ENCODE results near the gene POP4. TPM values are rescaled to one million over a fixed set of nuclear protein-coding genes. Genes with fewer than 3 reads are reported as not detected.

The POP4 gene
- total and polyA plus RNA-seq, 2 donors (not counting 3 experiments of a cell fraction or from before 2014, with no cell fraction given), result 56.2 to 64.4 TPM

GRCh38 chr19:29587518-29587986 lies 18.5 kb upstream of the POP4 start:
- DNase-seq (ENCODE audit: low read depth, low spot score) (no peak), FAIRE-seq (no peak)
- dilution Hi-C loops (cut with MboI; ENCODE audit: extremely low pct_ligation_motif_present, low sequenced_read_pairs) (no loop called here), intact Hi-C loops (cut with micrococcal nuclease) (no loop called here)
- Histone ChIP-seq H3K36me3 (ENCODE audit: control insufficient read depth in 2 of 2, extremely low read depth in 1 of 2, insufficient read depth in 2 of 2, low read length in 2 of 2) (no peaks in the 10 kb centered on the region), H3K9me1 (replicated peaks; ENCODE audit: control insufficient read depth, extremely low read depth, insufficient read depth, low read length) (no peaks in the 10 kb centered on the region), H3K9ac (replicated peaks; ENCODE audit: extremely low read depth, insufficient read depth, low read length) (no peak overlapping the region), H3K4me1 (ENCODE audit: control insufficient read depth, extremely low read depth, insufficient read depth, low read length) (no peaks in the 10 kb centered on the region), H3K27me3 (ENCODE audit: control insufficient read depth in 2 of 2, insufficient read depth in 2 of 2, low read length in 2 of 2) (no peaks in the 10 kb centered on the region), H3K79me2 (ENCODE audit: control insufficient read depth, insufficient read depth, low read length) (no peaks in the 10 kb centered on the region), H2AFZ (ENCODE audit: low read depth, low read length) (no peak overlapping the region), H3K4me2 (ENCODE audit: insufficient read depth, low read length) (no peak overlapping the region), H3K27ac (ENCODE audit: insufficient read depth, low read depth, low read length) (no peak overlapping the region), H3K9me3 (replicated peaks; ENCODE audit: control insufficient read depth, insufficient read depth, low read length) (no peaks in the 10 kb centered on the region), H3K4me3 (replicated peaks in 1 of 3; ENCODE audit: insufficient read depth in 1 of 3, low read depth in 1 of 3, low read length in 3 of 3) (no peak overlapping the region), H4K20me1 (replicated peaks; ENCODE audit: control insufficient read depth, extremely low read depth, insufficient read depth, low read length) (no peaks in the 10 kb centered on the region)
- no peak for TF ChIP-seq POLR2AphosphoS5 (IDR thresholded peaks at IDR 0.05; ENCODE audit: insufficient read depth, low read depth, low read length)
- no peak for TF ChIP-seq MAX (IDR thresholded peaks at IDR 0.05; ENCODE audit: insufficient read depth, insufficient read length)
- no peak for TF ChIP-seq EZH2 (IDR thresholded peaks at IDR 0.05; ENCODE audit: borderline replicate concordance, low read depth, low read length, severe bottlenecking)
- no peak for TF ChIP-seq CTCF (IDR thresholded peaks at IDR 0.05; ENCODE audit: extremely low read depth in 1 of 2, insufficient read depth in 1 of 2, low read depth in 1 of 2, low read length in 2 of 2)
- TF ChIP-seq GATA2 (IDR thresholded peaks at IDR 0.05; ENCODE audit: insufficient read depth, insufficient read length, low read depth, low read length), result no peak
- ChIA-PET CTCF (no interaction called here), POLR2A (no interaction called here)
- no TSS peak for BruUV-seq (replicated peaks)

GRCh38 chr19:29588095-29588494 lies 18.0 kb upstream of the POP4 start:
- DNase-seq (ENCODE audit: low read depth, low spot score) (no peak), FAIRE-seq (no peak)
- Histone ChIP-seq H3K4me3 (replicated peaks in 1 of 3; ENCODE audit: insufficient read depth in 1 of 3, low read depth in 1 of 3, low read length in 3 of 3) (no peak overlapping the region), H3K27ac (ENCODE audit: insufficient read depth, low read depth, low read length) (no peak overlapping the region), H3K27me3 (ENCODE audit: control insufficient read depth in 2 of 2, insufficient read depth in 2 of 2, low read length in 2 of 2) (no peaks in the 10 kb centered on the region), H3K9ac (replicated peaks; ENCODE audit: extremely low read depth, insufficient read depth, low read length) (no peak overlapping the region), H3K79me2 (ENCODE audit: control insufficient read depth, insufficient read depth, low read length) (no peaks in the 10 kb centered on the region), H3K36me3 (ENCODE audit: control insufficient read depth in 2 of 2, extremely low read depth in 1 of 2, insufficient read depth in 2 of 2, low read length in 2 of 2) (no peaks in the 10 kb centered on the region), H2AFZ (ENCODE audit: low read depth, low read length) (no peak overlapping the region), H3K9me3 (replicated peaks; ENCODE audit: control insufficient read depth, insufficient read depth, low read length) (no peaks in the 10 kb centered on the region), H3K9me1 (replicated peaks; ENCODE audit: control insufficient read depth, extremely low read depth, insufficient read depth, low read length) (no peaks in the 10 kb centered on the region), H3K4me2 (ENCODE audit: insufficient read depth, low read length) (no peak overlapping the region), H3K4me1 (ENCODE audit: control insufficient read depth, extremely low read depth, insufficient read depth, low read length) (no peaks in the 10 kb centered on the region), H4K20me1 (replicated peaks; ENCODE audit: control insufficient read depth, extremely low read depth, insufficient read depth, low read length) (no peaks in the 10 kb centered on the region)
- no TSS peak for BruUV-seq (replicated peaks)
- TF ChIP-seq FOS (IDR thresholded peaks at IDR 0.05; ENCODE audit: borderline replicate concordance, insufficient read depth, low read length) (no peak), CTCF (IDR thresholded peaks at IDR 0.05; ENCODE audit: extremely low read depth in 1 of 2, insufficient read depth in 1 of 2, low read depth in 1 of 2, low read length in 2 of 2) (no peak), EZH2 (IDR thresholded peaks at IDR 0.05; ENCODE audit: borderline replicate concordance, low read depth, low read length, severe bottlenecking) (no peak), MYC (IDR thresholded peaks at IDR 0.05; ENCODE audit: low read depth, low read length) (no peak), GATA2 (IDR thresholded peaks at IDR 0.05; ENCODE audit: insufficient read depth, insufficient read length, low read depth, low read length) (no peak), POLR2AphosphoS5 (IDR thresholded peaks at IDR 0.05; ENCODE audit: insufficient read depth, low read depth, low read length) (no peak), JUN (IDR thresholded peaks at IDR 0.05; ENCODE audit: borderline replicate concordance, insufficient read depth, insufficient read length, low read depth) (no peak), POLR2A (IDR thresholded peaks at IDR 0.05; ENCODE audit: low read depth, low read length) (no peak), MAX (IDR thresholded peaks at IDR 0.05; ENCODE audit: insufficient read depth, insufficient read length) (no peak)
- intact Hi-C loops (cut with micrococcal nuclease) (no loop called here), dilution Hi-C loops (cut with MboI; ENCODE audit: extremely low pct_ligation_motif_present, low sequenced_read_pairs) (no loop called here)
- CTCF ChIA-PET, result no interaction called here
- POLR2A ChIA-PET, result no interaction called here
